RPMI7951 (cell line): ENCODE results near the gene SEMA5A. TPM values are rescaled to one million over a fixed set of nuclear protein-coding genes. Genes with fewer than 3 reads are reported as not detected.

Experiments used
- DNase-seq: peaks from one replicate; pipeline ENCODE4 v3.0.0-alpha.2; 2012; ENCODE audit warnings: low read depth
- total RNA-seq: library from RNA; depleted of rRNA; stranded (reverse); fragments of >200 nt; shearing (Covaris generic); gene quantifications from 2 replicates; pipeline ENCODE4 v1.2.3, GENCODE V29; 2014

The SEMA5A gene
- total RNA-seq, 1 experiment from 2014 or later = 14.3 TPM

- no peak for DNase-seq
These were observed 147.6 kb downstream of the SEMA5A start for GRCh38 chr5:9398227-9398626.

- DNase-seq = no peak
These were observed 149.5 kb downstream of the SEMA5A start for GRCh38 chr5:9396285-9396770.

- DNase-seq = no peak
These were observed 150.2 kb downstream of the SEMA5A start for GRCh38 chr5:9395706-9396105.

GRCh38 chr5:9394221-9394620 lies 151.7 kb downstream of the SEMA5A start:
- no peak for DNase-seq

- peak; percentile 20 for DNase-seq
These were observed 153.2 kb downstream of the SEMA5A start for GRCh38 chr5:9392625-9393024.

- DNase-seq = no peak
These were observed 154.8 kb downstream of the SEMA5A start for GRCh38 chr5:9391080-9391479.

- no peak for DNase-seq
These were observed 155.8 kb downstream of the SEMA5A start for GRCh38 chr5:9390113-9390512.

- peak; percentile 35 for DNase-seq
These were observed 156.8 kb downstream of the SEMA5A start for GRCh38 chr5:9388941-9389674.

- DNase-seq = no peak
These were observed 158.0 kb downstream of the SEMA5A start for GRCh38 chr5:9387879-9388278.

GRCh38 chr5:9386945-9387344 lies 158.9 kb downstream of the SEMA5A start:
- DNase-seq = no peak

GRCh38 chr5:9382522-9382921 lies 163.4 kb downstream of the SEMA5A start:
- DNase-seq = no peak

- DNase-seq = no peak
These were observed 164.4 kb downstream of the SEMA5A start for GRCh38 chr5:9381464-9381863.

- DNase-seq = no peak
These were observed 165.8 kb downstream of the SEMA5A start for GRCh38 chr5:9380109-9380508.

- DNase-seq = no peak
These were observed 169.3 kb downstream of the SEMA5A start for GRCh38 chr5:9376363-9377117.

- DNase-seq = no peak
These were observed 170.1 kb downstream of the SEMA5A start for GRCh38 chr5:9375756-9376155.

GRCh38 chr5:9374025-9374424 lies 171.8 kb downstream of the SEMA5A start:
- DNase-seq = no peak

GRCh38 chr5:9373571-9373970 lies 172.3 kb downstream of the SEMA5A start:
- DNase-seq = no peak

- DNase-seq = no peak
These were observed 175.6 kb downstream of the SEMA5A start for GRCh38 chr5:9370256-9370655.

- DNase-seq = no peak
These were observed 180.4 kb downstream of the SEMA5A start for GRCh38 chr5:9365512-9365911.

GRCh38 chr5:9363449-9363848 lies 182.4 kb downstream of the SEMA5A start:
- DNase-seq = no peak

GRCh38 chr5:9363026-9363425 lies 182.8 kb downstream of the SEMA5A start:
- peak; percentile 46 for DNase-seq

- no peak for DNase-seq
These were observed 183.3 kb downstream of the SEMA5A start for GRCh38 chr5:9362600-9362999.

GRCh38 chr5:9361835-9362234 lies 184.0 kb downstream of the SEMA5A start:
- peak; percentile 62 for DNase-seq
